Activated CD8-positive, alpha-beta T cell treated with anti-CD3 and anti-CD28 coated beads, Interleukin-2, amount 10 ng/mL, durations not matched to agents 7 days and 5 days (primary cell): ENCODE measurements around the gene MYBPH. TPM values are rescaled to one million over a fixed set of nuclear protein-coding genes. Genes with fewer than 3 reads are reported as not detected.

Source experiments
- ATAC-seq: fragments of 150-1000 bp; cut with Tn5 transposase; one replicate; pipeline ENCODE4 v1.10.0; 2021; ENCODE audit warnings: moderate library complexity
- CTCF ChIA-PET: fragments of 350-600 bp; sonication (Branson Sonifier 250); formaldehyde crosslinking; loops from one replicate; lab custom pipeline; 2021; ENCODE audit warnings: antibody characterized with exemption; lab: Charles Lee
- POLR2A ChIA-PET: fragments of 350-600 bp; sonication (Branson Sonifier 250); formaldehyde crosslinking; loops from one replicate; lab custom pipeline; 2021; ENCODE audit warnings: antibody characterized with exemption; lab: Charles Lee
- DNase-seq: peaks from one replicate; pipeline ENCODE4 v3.0.0-alpha.2; 2020
- H3K27ac Mint-ChIP-seq: one replicate; pipeline ENCODE4 v1.8.0; 2021; ENCODE audit warnings: mild to moderate bottlenecking, mixed read lengths
- H3K27me3 Mint-ChIP-seq: one replicate; pipeline ENCODE4 v1.8.0; 2021; ENCODE audit warnings: low read depth, mixed read lengths
- H3K36me3 Mint-ChIP-seq: one replicate; pipeline ENCODE4 v1.8.0; 2021; ENCODE audit warnings: low read depth, mixed read lengths
- H3K4me1 Mint-ChIP-seq: one replicate; pipeline ENCODE4 v1.8.0; 2021; ENCODE audit warnings: low read depth, mixed read lengths
- H3K4me3 Mint-ChIP-seq: one replicate; pipeline ENCODE4 v1.8.0; 2021; ENCODE audit warnings: mild to moderate bottlenecking, mixed read lengths
- H3K9me3 Mint-ChIP-seq: one replicate; pipeline ENCODE4 v1.8.0; 2022; ENCODE audit warnings: mixed read lengths; ENCODE audit not compliant: insufficient read depth
- total RNA-seq, 2 experiments: library from RNA; stranded (reverse); gene quantifications; one replicate each; pipeline ENCODE4 v1.2.3, GENCODE V29; 2021

Gene MYBPH
- total RNA-seq, 2 experiments from 2014 or later, result not detected

DNA sequence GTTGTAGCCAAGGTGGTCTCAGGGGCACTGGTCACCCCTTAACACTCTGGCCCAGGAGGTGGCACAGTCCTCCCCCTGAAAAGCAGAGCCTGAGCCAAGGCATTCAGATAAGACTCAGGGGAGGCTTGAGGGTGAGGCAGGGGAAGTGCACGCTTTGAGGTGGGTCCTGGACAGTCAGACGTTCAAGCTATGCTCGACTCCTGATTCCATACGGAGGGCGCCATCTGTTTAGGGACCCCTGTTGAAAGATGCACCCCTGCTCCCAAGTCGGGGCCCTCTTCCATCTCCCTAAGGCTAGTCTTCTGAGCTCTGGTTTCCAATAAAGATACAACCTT is 23.8 kb upstream of the MYBPH start:
- Mint-ChIP-seq H3K36me3 (no peaks in the 10 kb centered on the region), H3K27me3 (peaks cover 6% of the 10 kb centered on the region), H3K27ac (no peak overlapping the region), H3K4me3 (no peak overlapping the region), H3K4me1 (no peaks in the 10 kb centered on the region), H3K9me3 (no peaks in the 10 kb centered on the region)
- ChIA-PET CTCF (interaction anchor here (1.1 kb wide), 1 partner anchor 160 kb away, joined by 4 read pairs; no protein-coding TSS in a partner anchor), POLR2A (no interaction called here)
- no peak for DNase-seq
- ATAC-seq, result no peak

- no peak for ATAC-seq
- CTCF ChIA-PET, result no interaction called here
These were observed 23.4 kb upstream of the MYBPH start for GRCh38 chr1:203199002-203199401.

DNA sequence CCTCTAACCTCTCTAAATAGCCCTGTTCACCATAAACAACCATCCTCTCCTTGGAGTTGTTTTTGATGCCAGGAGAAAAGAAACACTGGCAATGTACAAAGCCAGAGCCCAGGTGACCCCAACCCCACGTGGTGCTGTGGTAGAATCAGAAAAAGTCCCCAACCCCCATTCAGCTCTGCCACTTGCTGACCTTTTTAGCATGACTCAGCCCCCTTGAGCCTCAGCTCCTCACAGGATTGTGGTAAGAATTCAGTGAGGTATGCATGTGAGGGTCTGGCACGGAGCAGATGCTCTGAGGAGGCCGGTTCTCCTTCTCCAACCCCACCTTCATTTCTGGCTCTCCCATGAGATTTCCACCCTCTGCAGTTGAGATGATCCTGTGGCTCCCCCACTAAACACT is 22.0 kb upstream of the MYBPH start:
- ATAC-seq (no peak), DNase-seq (no peak)
- H3K4me1 Mint-ChIP-seq, result no peaks in the 10 kb centered on the region
- POLR2A ChIA-PET, result no interaction called here
- no peak overlapping the region for H3K4me3 Mint-ChIP-seq
- H3K36me3 Mint-ChIP-seq, result no peaks in the 10 kb centered on the region
- CTCF ChIA-PET, result no interaction called here
- no peaks in the 10 kb centered on the region for H3K9me3 Mint-ChIP-seq
- no peak overlapping the region for H3K27ac Mint-ChIP-seq
- H3K27me3 Mint-ChIP-seq, result peaks cover 3% of the 10 kb centered on the region

More at GRCh38 chr1:203199002-203199401, 23.4 kb upstream of the MYBPH start:
- H3K36me3 Mint-ChIP-seq, result no peaks in the 10 kb centered on the region
- no peak overlapping the region for H3K27ac Mint-ChIP-seq
- H3K4me1 Mint-ChIP-seq, result no peaks in the 10 kb centered on the region
- DNase-seq, result no peak
- POLR2A ChIA-PET, result no interaction called here
- no peak overlapping the region for H3K4me3 Mint-ChIP-seq
- H3K27me3 Mint-ChIP-seq, result peaks cover 6% of the 10 kb centered on the region
- no peaks in the 10 kb centered on the region for H3K9me3 Mint-ChIP-seq

DNA sequence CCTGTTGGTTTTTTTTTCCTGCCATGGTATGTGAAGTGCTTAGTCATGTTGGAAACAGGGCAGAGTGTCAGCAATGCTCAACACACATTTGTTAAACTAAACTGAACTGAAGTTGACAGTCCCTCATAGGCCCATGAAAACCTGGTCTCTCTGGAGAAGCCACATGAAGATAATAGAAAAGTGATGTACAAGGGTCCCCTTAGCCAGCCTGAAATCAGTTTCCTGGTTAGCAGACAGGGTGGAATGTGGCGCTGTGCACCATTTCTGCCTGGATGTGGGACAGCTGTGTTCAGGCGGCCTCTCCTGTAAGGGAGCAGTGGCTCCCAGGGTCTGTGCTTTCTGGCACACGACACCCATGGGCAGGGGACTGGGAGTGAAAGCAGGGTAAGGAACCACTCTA is 20.7 kb upstream of the MYBPH start:
- Mint-ChIP-seq H3K27ac (no peak overlapping the region), H3K4me1 (no peaks in the 10 kb centered on the region), H3K9me3 (no peaks in the 10 kb centered on the region), H3K27me3 (peaks cover 5% of the 10 kb centered on the region), H3K4me3 (no peak overlapping the region), H3K36me3 (no peaks in the 10 kb centered on the region)
- ATAC-seq (no peak), DNase-seq (no peak)
- ChIA-PET POLR2A (no interaction called here), CTCF (interaction anchor here (1.4 kb wide), 1 partner anchor 24 kb away, joined by 3 read pairs; no protein-coding TSS in a partner anchor)

DNA sequence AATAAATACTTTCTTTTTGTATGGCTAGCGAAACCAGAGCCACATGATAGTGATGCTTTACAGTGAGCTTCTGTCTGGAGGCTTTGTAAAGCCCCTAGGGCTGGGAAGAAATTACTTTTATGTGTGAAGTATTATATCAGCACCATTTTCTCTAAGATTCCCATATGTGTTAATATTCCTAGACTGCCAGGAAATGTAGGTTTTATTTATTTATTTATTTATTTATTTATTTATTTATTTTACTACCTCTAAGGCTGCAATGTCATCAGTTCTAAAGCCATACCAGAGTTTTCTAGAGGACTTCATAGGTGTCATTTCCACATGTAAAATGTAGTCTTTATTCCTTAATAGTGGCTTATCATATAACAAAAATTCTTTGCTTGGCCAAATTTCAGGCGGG is 15.3 kb upstream of the MYBPH start:
- Mint-ChIP-seq H3K9me3 (no peaks in the 10 kb centered on the region), H3K4me3 (no peak overlapping the region), H3K27ac (no peak overlapping the region), H3K27me3 (peaks cover 33% of the 10 kb centered on the region), H3K36me3 (no peaks in the 10 kb centered on the region), H3K4me1 (peaks cover 4% of the 10 kb centered on the region)
- ATAC-seq, result no peak
- POLR2A ChIA-PET, result no interaction called here
- DNase-seq, result no peak
- CTCF ChIA-PET, result no interaction called here

DNA sequence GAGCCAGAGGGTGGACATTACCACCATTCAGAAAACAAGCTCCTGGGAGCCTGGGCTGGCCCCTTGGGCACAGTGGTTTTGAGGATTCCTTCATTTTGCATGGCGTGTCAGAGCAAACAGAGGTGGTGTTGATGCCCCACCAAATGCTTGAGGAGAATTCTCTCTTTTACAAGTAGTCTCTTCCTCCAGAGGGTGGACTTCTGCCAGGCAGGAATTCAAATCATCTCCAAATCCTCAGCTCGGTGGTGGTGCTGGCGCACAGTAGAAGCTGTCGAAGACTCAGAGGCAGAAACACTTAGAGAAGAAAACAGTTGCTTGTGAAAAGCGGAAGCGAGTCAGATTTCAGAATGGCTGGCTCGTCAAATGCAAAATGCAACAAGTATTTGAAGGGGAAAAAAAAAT is 14.3 kb upstream of the MYBPH start:
- DNase-seq, result no peak
- CTCF ChIA-PET, result no interaction called here

DNA sequence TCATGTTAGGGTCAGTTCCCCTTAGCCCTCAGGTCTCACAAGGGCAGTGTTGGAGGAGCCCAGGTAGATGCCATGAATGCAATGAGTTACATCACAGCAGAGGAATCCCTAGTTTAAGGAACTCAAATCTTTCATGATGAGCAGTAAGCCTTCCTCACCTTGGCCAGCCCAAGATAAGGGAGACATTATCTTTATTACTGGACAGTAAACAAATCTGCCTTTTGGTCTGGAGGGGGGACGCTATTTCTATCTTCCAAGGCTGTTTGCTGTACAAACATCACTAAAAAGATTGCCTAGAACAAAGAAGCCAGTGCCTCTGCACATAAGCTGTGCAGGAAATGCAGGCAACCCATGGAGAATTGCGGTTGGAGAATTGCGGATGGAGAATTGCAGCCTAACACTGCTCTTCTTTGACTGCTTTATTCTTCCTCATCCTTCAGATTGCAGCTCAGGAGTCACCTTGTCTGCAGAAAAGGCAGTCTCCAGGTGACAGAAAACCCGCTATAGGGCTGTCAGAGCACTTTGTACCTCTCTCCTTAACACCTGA is 13.1 kb upstream of the MYBPH start:
- Mint-ChIP-seq H3K4me3 (no peak overlapping the region), H3K9me3 (no peaks in the 10 kb centered on the region), H3K36me3 (no peaks in the 10 kb centered on the region), H3K27me3 (peaks cover 30% of the 10 kb centered on the region), H3K4me1 (peaks cover 4% of the 10 kb centered on the region), H3K27ac (no peak overlapping the region)
- ChIA-PET CTCF (interaction anchor here (1.3 kb wide), 1 partner anchor 17 kb away, joined by 3 read pairs; no protein-coding TSS in a partner anchor), POLR2A (interaction anchor here (0.8 kb wide), 1 partner anchor 182 kb away, joined by 3 read pairs; the partner anchor contains the start of gene TMEM183A)
- no peak for ATAC-seq
- DNase-seq, result no peak

More for the DNA sequence above, 14.3 kb upstream of the MYBPH start:
- Mint-ChIP-seq H3K36me3 (no peaks in the 10 kb centered on the region), H3K9me3 (no peaks in the 10 kb centered on the region), H3K4me1 (peaks cover 4% of the 10 kb centered on the region), H3K4me3 (no peak overlapping the region), H3K27ac (no peak overlapping the region), H3K27me3 (peaks cover 30% of the 10 kb centered on the region)
- no peak for ATAC-seq
- POLR2A ChIA-PET, result no interaction called here

GRCh38 chr1:203187689-203188264 is 12.2 kb upstream of the MYBPH start:
- Mint-ChIP-seq H3K36me3 (no peaks in the 10 kb centered on the region), H3K27ac (no peak overlapping the region), H3K4me1 (peaks cover 4% of the 10 kb centered on the region), H3K27me3 (peaks cover 30% of the 10 kb centered on the region), H3K4me3 (no peak overlapping the region), H3K9me3 (no peaks in the 10 kb centered on the region)
- ChIA-PET CTCF (interaction anchor here (0.6 to 1.3 kb wide), 2 partner anchors 9 to 16 kb away, joined by 3 read pairs; no protein-coding TSS in a partner anchor), POLR2A (no interaction called here)
- ATAC-seq, result no peak
- no peak for DNase-seq

DNA sequence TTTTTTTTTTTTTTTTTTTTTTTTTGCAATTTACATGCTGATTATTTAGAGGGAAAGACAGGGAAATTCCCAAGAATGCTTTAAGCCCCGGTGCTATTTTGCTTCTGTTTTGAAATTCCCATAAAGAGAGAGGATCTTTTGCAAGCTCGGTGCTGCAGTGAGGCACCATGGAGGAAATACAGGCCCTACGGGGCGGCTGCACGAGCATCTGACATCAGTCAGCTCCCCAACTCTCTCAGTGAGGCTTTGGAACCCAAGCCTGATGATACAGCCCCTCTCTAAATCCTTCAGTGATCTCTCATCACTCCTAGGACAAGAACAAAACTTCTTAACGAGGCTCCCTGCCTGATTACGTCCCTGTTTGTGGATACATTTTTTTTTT is 11.7 kb upstream of the MYBPH start:
- ChIA-PET CTCF (interaction anchor here (0.6 kb wide), 1 partner anchor 9 kb away, joined by 3 read pairs; no protein-coding TSS in a partner anchor), POLR2A (no interaction called here)
- H3K27ac Mint-ChIP-seq, result no peak overlapping the region
- DNase-seq (no peak), ATAC-seq (no peak)
- H3K9me3 Mint-ChIP-seq, result no peaks in the 10 kb centered on the region
- H3K4me1 Mint-ChIP-seq, result peaks cover 4% of the 10 kb centered on the region
- H3K27me3 Mint-ChIP-seq, result peaks cover 30% of the 10 kb centered on the region
- H3K36me3 Mint-ChIP-seq, result no peaks in the 10 kb centered on the region
- no peak overlapping the region for H3K4me3 Mint-ChIP-seq

- Mint-ChIP-seq H3K27me3 (peaks cover 30% of the 10 kb centered on the region), H3K4me1 (peaks cover 4% of the 10 kb centered on the region), H3K36me3 (no peaks in the 10 kb centered on the region), H3K4me3 (no peak within 1 kb of the TSS), H3K9me3 (no peaks in the 10 kb centered on the region), H3K27ac (no peak within 1 kb of the TSS)
- ChIA-PET POLR2A (no interaction called here), CTCF (interaction anchor here (0.6 kb wide), 1 partner anchor 8 kb away, joined by 3 read pairs; no protein-coding TSS in a partner anchor)
- no peak for DNase-seq
- ATAC-seq, result no peak
These were observed 11.0 kb upstream of the MYBPH start, which contains the start of gene CHI3L1 for GRCh38 chr1:203186446-203187303. Gene CHI3L1, minus strand, starts transcription at chr1:203186704. Its CDS starts 81 bp downstream, at chr1:203186623.

- DNase-seq (no peak), ATAC-seq (no peak)
- Mint-ChIP-seq H3K4me3 (no peak overlapping the region), H3K36me3 (no peaks in the 10 kb centered on the region), H3K27me3 (peaks cover 27% of the 10 kb centered on the region), H3K9me3 (no peaks in the 10 kb centered on the region), H3K27ac (no peak overlapping the region), H3K4me1 (peaks cover 4% of the 10 kb centered on the region)
- CTCF ChIA-PET, result no interaction called here
- POLR2A ChIA-PET, result no interaction called here
These were observed 10.4 kb upstream of the MYBPH start for GRCh38 chr1:203186091-203186445.

GRCh38 chr1:203185585-203185984 is 10.0 kb upstream of the MYBPH start:
- DNase-seq, result no peak
- H3K4me3 Mint-ChIP-seq, result no peak overlapping the region
- ChIA-PET CTCF (interaction anchor here (0.6 kb wide), 1 partner anchor 13 kb away, joined by 3 read pairs; no protein-coding TSS in a partner anchor), POLR2A (no interaction called here)
- ATAC-seq, result no peak
- H3K36me3 Mint-ChIP-seq, result no peaks in the 10 kb centered on the region
- H3K27me3 Mint-ChIP-seq, result peaks cover 27% of the 10 kb centered on the region
- peaks cover 4% of the 10 kb centered on the region for H3K4me1 Mint-ChIP-seq
- no peaks in the 10 kb centered on the region for H3K9me3 Mint-ChIP-seq
- no peak overlapping the region for H3K27ac Mint-ChIP-seq
